ENCODE measurements around the gene MON1B. TPM values are rescaled to one million over a fixed set of nuclear protein-coding genes. Genes with fewer than 3 reads are reported as not detected.
A peak's percentile ranks its signal among the peaks of the same experiment; 100 is the strongest.

The MON1B gene
- total RNA-seq, 1 donor from 2014 or later = 30.0 TPM

DNA sequence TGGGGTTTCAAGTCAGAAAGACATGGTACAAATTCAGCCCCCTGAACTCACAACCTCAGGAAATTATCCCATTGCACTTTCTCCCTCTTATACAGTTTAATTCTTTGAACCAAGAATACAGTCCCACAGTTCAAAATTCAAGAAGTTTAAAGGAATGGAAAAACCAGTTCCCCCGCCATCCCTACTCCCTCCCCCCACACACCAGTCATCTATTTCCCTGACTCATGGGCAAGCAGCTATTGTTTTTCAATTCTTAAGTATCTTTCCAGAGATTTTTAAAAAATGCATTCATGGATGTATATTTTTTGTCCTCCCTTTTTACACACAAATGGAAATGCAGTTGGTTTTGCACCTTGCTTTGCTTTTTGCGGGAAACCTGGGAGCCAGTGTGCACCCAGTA is 15.5 kb downstream of the MON1B start:
- no peaks in the 10 kb centered on the region for H3K36me3 ChIP-seq (ENCODE audit: control insufficient read depth, insufficient read depth, low read length)
- TF ChIP-seq, protein P1, sequence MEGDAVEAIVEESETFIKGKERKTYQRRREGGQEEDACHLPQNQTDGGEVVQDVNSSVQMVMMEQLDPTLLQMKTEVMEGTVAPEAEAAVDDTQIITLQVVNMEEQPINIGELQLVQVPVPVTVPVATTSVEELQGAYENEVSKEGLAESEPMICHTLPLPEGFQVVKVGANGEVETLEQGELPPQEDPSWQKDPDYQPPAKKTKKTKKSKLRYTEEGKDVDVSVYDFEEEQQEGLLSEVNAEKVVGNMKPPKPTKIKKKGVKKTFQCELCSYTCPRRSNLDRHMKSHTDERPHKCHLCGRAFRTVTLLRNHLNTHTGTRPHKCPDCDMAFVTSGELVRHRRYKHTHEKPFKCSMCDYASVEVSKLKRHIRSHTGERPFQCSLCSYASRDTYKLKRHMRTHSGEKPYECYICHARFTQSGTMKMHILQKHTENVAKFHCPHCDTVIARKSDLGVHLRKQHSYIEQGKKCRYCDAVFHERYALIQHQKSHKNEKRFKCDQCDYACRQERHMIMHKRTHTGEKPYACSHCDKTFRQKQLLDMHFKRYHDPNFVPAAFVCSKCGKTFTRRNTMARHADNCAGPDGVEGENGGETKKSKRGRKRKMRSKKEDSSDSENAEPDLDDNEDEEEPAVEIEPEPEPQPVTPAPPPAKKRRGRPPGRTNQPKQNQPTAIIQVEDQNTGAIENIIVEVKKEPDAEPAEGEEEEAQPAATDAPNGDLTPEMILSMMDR (IDR thresholded peaks at IDR 0.05; ENCODE audit: insufficient read depth, low read length, poor library complexity, severe bottlenecking) = no peak
- H3K4me3 ChIP-seq (ENCODE audit: low read depth, low read length) = no peak overlapping the region
- DNase-seq (ENCODE audit: low read depth) = no peak
- no peaks in the 10 kb centered on the region for H3K27me3 ChIP-seq (ENCODE audit: control insufficient read depth, insufficient read depth, low read length)

GRCh38 chr16:77207030-77207429 is 16.0 kb downstream of the MON1B start:
- TF ChIP-seq, protein P1 (IDR thresholded peaks at IDR 0.05; ENCODE audit: insufficient read depth, low read length, poor library complexity, severe bottlenecking) = no peak
- H3K27me3 ChIP-seq (ENCODE audit: control insufficient read depth, insufficient read depth, low read length) = no peaks in the 10 kb centered on the region

GRCh38 chr16:77208382-77208781 is 17.4 kb downstream of the MON1B start:
- TF ChIP-seq, protein P1 (IDR thresholded peaks at IDR 0.05; ENCODE audit: insufficient read depth, low read length, poor library complexity, severe bottlenecking) = no peak
- Histone ChIP-seq H3K27me3 (ENCODE audit: control insufficient read depth, insufficient read depth, low read length) (no peaks in the 10 kb centered on the region), H3K36me3 (ENCODE audit: control insufficient read depth, insufficient read depth, low read length) (no peaks in the 10 kb centered on the region), H3K4me3 (ENCODE audit: low read depth, low read length) (no peak overlapping the region)
- no peak for DNase-seq (ENCODE audit: low read depth)

More at GRCh38 chr16:77207030-77207429, 16.0 kb downstream of the MON1B start:
- H3K36me3 ChIP-seq (ENCODE audit: control insufficient read depth, insufficient read depth, low read length) = no peaks in the 10 kb centered on the region
- no peak for DNase-seq (ENCODE audit: low read depth)
- H3K4me3 ChIP-seq (ENCODE audit: low read depth, low read length) = no peak overlapping the region

DNA sequence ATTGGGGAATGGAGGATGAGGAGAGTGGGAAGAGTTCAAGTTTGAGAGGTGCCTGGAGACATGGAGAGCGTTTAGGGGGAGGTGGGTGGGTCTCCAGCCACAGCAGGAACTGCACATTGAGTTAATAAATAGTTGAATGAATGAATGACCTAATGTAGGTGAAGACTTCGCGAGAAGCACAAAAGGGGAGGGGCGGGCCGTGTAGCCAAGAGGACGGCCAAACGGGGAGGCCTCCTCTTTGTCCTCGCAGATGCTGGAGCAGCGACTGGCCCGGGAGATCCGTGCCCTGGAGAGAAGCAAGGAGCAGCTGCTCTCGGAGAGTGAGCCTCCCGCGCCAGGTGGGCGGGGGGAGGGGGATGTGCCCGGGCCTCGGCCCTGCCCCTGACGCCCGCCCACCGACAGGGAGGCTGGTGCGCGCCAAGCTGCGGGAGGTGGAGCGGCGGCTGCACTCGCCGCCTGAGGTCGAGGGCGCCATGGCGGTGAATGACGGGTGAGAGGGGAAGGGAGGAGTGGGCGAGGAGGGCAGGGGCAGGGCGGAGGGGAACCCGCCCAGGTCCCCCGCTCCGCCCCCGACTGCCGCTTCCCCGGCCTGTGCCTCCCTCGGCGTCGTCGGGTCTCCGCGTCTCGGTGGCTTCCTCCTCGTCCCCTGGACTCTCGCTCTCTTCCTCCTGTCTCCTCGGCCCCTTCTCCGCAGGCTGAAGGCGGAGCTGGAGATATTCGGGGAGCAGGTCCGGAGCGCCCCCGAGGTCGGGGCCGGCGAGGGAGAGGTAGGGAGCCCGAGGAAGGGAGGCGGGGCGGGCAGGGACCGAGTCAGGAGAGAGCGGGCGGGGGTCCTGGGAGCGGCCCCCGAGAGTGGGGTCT is 21.1 kb downstream of the MON1B start:
- Histone ChIP-seq H3K4me3 (ENCODE audit: low read depth, low read length) (peak overlapping the region; percentile 70), H3K27me3 (ENCODE audit: control insufficient read depth, insufficient read depth, low read length) (no peaks in the 10 kb centered on the region)
- no peak for DNase-seq (ENCODE audit: low read depth)

DNA sequence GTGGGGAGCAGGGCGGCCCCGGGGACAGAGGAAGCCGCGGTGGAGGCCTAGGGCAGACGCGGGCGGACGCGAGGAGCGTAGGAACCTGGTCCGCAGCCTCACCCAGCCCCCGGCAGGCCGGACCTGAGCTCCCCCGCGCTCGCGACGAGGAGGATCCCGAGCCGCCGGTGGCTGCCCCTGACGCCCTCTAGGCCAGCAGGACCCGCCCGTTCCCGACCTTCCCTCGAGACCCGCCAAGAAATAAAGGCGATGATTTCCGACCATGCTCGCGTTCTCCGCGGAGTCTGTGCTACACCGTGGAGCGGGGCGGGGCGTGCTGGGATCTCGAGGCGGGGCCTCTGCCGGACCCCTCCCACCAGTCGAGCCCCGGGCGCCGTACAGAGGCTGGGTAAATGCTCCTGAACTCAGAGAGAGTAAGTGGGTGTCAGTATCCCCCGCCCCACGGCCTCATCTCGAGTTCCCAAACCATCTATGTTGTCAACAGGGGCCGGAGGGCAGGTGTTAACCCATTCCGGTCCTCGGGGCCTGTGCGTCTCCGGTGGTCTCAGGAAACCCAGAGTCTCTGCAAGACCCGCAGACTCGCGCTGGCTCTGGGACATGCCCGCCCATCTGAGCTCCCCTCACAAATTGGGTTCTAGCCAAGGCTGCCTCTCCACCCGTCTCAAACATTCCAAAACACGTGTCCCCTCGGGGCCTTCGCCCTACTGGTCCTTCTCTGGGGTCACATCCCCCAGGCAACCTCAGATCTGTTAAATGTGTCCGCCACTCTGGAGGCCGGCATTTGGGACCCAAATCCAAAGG is 22.0 kb downstream of the MON1B start:
- DNase-seq (ENCODE audit: low read depth) = no peak
- Histone ChIP-seq H3K4me3 (ENCODE audit: low read depth, low read length) (peak overlapping the region; percentile 70), H3K27me3 (ENCODE audit: control insufficient read depth, insufficient read depth, low read length) (no peaks in the 10 kb centered on the region), H3K36me3 (ENCODE audit: control insufficient read depth, insufficient read depth, low read length) (no peaks in the 10 kb centered on the region)
- TF ChIP-seq, protein P1 (IDR thresholded peaks at IDR 0.05; ENCODE audit: insufficient read depth, low read length, poor library complexity, severe bottlenecking) = no peak

More for the DNA sequence above, 21.1 kb downstream of the MON1B start:
- TF ChIP-seq, protein P1 (IDR thresholded peaks at IDR 0.05; ENCODE audit: insufficient read depth, low read length, poor library complexity, severe bottlenecking) = no peak
- H3K36me3 ChIP-seq (ENCODE audit: control insufficient read depth, insufficient read depth, low read length) = no peaks in the 10 kb centered on the region

Measured in kidney epithelial cell (primary cell).